Activated naive CD4-positive, alpha-beta T cell treated with anti-CD3 and anti-CD28 coated beads for 36 hours (primary cell): Measurements from ENCODE around the gene TOM1L2. TPM values are rescaled to one million over a fixed set of nuclear protein-coding genes. Genes with fewer than 3 reads are reported as not detected.

Experiments used
- CTCF ChIA-PET: fragments of 350-600 bp; sonication (Branson Sonifier 250); formaldehyde crosslinking; loops from one replicate; lab custom pipeline; 2021; ENCODE audit warnings: antibody characterized with exemption; lab: Charles Lee
- DNase-seq: peaks from one replicate; pipeline ENCODE4 v3.0.0-alpha.2; 2020
- H3K27ac Mint-ChIP-seq: one replicate; pipeline ENCODE4 v1.8.0; 2021; ENCODE audit warnings: mild to moderate bottlenecking, mixed read lengths
- H3K27me3 Mint-ChIP-seq: one replicate; pipeline ENCODE4 v1.8.0; 2021; ENCODE audit warnings: low read depth, mixed read lengths
- H3K36me3 Mint-ChIP-seq: one replicate; pipeline ENCODE4 v1.8.0; 2021; ENCODE audit warnings: low read depth, mixed read lengths
- H3K4me1 Mint-ChIP-seq: one replicate; pipeline ENCODE4 v1.8.0; 2021; ENCODE audit warnings: low read depth, mixed read lengths
- H3K4me3 Mint-ChIP-seq: one replicate; pipeline ENCODE4 v1.8.0; 2021; ENCODE audit warnings: mild to moderate bottlenecking, moderate library complexity, mixed read lengths
- H3K9me3 Mint-ChIP-seq: one replicate; pipeline ENCODE4 v1.8.0; 2021; ENCODE audit warnings: mixed read lengths
- intact Hi-C: fragments of 100-400 bp; cut with micrococcal nuclease; formaldehyde crosslinking; loops from one replicate; pipeline ENCODE4 v1.15.1; 2023
- total RNA-seq, 2 experiments: library from RNA; stranded (reverse); gene quantifications; one replicate each; pipeline ENCODE4 v1.2.3, GENCODE V29; 2021

The TOM1L2 gene
- total RNA-seq, 2 experiments from 2014 or later = 9.8 to 9.9 TPM

DNA sequence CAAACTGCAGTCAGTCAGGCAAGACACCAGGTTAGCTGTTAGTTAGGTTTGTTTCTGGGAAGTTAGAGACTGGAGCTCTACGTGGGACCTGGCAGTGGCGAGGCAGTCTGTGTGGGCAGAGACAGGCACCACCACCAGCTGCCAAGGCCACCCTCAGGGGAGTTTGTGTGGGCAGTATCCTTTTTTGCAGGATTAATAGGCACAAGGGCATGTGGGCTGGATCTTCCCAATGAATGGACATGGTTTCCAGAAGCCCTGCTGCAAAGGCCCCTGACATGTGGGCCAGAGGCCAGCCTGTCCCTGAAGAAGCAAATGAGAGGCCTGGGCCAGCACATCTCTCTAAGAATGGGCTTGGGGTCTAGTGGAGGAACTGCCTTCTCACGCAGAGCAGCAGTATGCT, 116.2 kb downstream of the TOM1L2 start:
- H3K4me1 Mint-ChIP-seq = peaks cover 53% of the 10 kb centered on the region
- H3K27ac Mint-ChIP-seq = no peak overlapping the region
- no peaks in the 10 kb centered on the region for H3K36me3 Mint-ChIP-seq
- intact Hi-C loops = loop anchor here (2.0 to 10.0 kb wide), 2 partner anchors 63 to 681 kb away; no protein-coding TSS in a partner anchor
- no peaks in the 10 kb centered on the region for H3K27me3 Mint-ChIP-seq
- H3K9me3 Mint-ChIP-seq = no peaks in the 10 kb centered on the region
- no peak overlapping the region for H3K4me3 Mint-ChIP-seq
- CTCF ChIA-PET = interaction anchor here (0.6 to 6.1 kb wide), 7 partner anchors 21 to 173 kb away, joined by 3 to 55 read pairs (median 9); partner anchors contain the start of gene SREBF1
- DNase-seq = no peak

DNA sequence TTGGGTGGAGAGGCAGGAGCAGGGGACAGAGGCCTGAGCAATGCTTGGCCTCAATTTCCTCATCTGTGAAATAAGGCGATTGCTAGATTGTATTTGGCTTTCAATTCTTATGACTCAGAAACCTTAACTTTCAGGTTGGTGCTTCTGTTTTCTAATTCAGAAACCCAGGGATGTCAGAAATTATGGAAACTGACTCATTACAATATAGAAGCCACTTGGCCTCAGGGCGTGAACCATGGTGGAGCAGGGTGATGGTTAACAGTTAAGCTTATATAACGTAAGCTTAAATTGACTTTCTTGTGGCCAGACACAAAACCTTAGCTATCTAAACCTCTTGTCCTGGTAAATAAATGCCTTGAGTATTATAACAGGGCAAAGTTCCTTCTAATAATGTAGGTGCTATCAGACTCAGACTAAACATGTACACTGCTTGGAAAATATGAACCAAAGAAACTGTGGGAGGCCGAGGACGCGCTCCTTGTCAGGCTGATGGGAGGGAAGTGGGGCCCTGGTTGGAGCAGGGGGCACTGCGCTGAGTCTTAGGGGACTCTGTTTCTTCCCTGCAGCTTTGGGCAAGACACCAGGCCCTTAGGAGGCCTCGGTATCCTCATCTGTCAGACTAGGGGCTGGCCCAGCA, 118.3 kb downstream of the TOM1L2 start:
- Mint-ChIP-seq H3K4me3 (peak overlapping the region; percentile 46), H3K27me3 (no peaks in the 10 kb centered on the region), H3K27ac (peak overlapping the region; percentile 90), H3K4me1 (peaks cover 71% of the 10 kb centered on the region), H3K9me3 (no peaks in the 10 kb centered on the region), H3K36me3 (no peaks in the 10 kb centered on the region)
- intact Hi-C loops = loop anchor here (1.0 to 10.0 kb wide), 5 partner anchors 35 to 679 kb away; no protein-coding TSS in a partner anchor
- CTCF ChIA-PET = interaction anchor here (0.6 to 6.1 kb wide), 8 partner anchors 10 to 180 kb away, joined by 3 to 55 read pairs (median 10); partner anchors contain the start of genes RAI1 and SREBF1
- DNase-seq = peak; percentile 83

DNA sequence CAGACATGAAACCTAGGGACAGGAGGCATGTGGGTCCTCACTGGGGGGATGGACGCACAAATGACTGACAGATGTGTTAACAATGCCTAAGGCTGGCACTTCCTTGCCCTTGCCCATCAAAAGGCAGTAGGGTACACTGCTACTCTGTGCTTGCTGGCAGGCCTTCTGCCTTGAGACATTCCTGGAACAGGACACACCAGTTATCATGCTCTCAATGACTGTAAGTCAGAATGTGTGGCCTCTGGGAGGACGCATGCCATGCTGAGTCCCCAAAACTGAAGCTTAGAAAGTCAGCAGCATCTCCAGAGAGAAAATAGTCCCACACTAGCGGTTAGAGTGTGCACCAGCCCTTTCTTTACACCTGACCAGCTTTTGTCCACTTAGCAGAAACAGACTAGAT, 119.3 kb downstream of the TOM1L2 start:
- H3K36me3 Mint-ChIP-seq = no peaks in the 10 kb centered on the region
- no peaks in the 10 kb centered on the region for H3K9me3 Mint-ChIP-seq
- intact Hi-C loops = loop anchor here (1.0 to 10.0 kb wide), 2 partner anchors 34 to 678 kb away; no protein-coding TSS in a partner anchor
- CTCF ChIA-PET = interaction anchor here (2.9 to 6.1 kb wide), 4 partner anchors 14 to 40 kb away, joined by 10 to 55 read pairs (median 28); partner anchors contain the start of gene SREBF1
- no peak overlapping the region for H3K4me3 Mint-ChIP-seq
- peaks cover 81% of the 10 kb centered on the region for H3K4me1 Mint-ChIP-seq
- no peaks in the 10 kb centered on the region for H3K27me3 Mint-ChIP-seq
- H3K27ac Mint-ChIP-seq = peak overlapping the region; percentile 56
- DNase-seq = no peak

DNA sequence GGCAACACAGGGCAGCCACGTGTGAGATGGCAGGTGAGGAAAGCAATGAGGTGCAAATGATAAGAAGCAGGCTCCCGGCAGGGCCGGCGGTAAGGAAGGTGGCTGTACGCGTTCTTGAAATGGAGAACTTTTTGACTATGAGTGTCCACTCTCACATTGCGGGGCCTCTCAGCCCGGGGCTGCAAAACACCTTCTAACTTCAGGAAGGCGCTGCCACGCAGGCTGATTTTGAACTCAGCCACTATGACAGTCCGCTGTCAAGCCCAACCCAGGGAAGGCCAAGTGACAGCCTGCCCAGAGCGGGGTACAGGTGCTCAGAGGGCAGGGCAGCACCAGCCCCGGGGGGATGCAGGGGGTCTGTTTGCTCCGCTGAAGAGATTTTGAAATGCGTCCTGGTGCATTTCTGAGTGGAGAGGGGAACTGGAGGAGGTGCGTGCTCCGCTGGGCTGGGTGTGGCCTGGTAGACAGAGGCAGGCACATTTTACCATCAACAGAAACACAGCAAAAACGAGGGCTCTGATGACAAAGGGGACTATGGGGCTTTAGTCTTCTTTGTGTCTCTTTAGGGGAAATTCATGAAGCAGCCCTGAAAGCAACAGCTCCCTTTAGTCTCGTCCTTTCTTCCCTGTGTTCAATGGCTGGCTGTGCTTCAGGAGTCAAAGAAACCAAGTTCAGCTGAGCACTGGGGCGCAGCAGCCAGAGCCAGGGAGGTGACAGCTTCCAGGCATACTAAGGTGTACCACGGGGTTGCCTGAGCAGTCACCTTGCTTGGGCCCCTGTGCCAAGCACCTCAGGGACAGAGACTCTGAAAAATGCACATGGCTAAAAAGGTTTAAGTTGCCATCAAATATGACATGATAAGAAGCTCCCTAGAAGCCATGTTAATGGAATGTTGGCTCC, 120.8 kb downstream of the TOM1L2 start:
- Mint-ChIP-seq H3K4me3 (no peak overlapping the region), H3K9me3 (no peaks in the 10 kb centered on the region), H3K27me3 (no peaks in the 10 kb centered on the region), H3K27ac (peak overlapping the region; percentile 95), H3K36me3 (no peaks in the 10 kb centered on the region), H3K4me1 (peaks cover 89% of the 10 kb centered on the region)
- intact Hi-C loops = loop anchor here (2.0 to 10.0 kb wide), 2 partner anchors 17 to 677 kb away; no protein-coding TSS in a partner anchor
- CTCF ChIA-PET = interaction anchor here (0.7 to 2.9 kb wide), 7 partner anchors 10 to 67 kb away, joined by 3 to 14 read pairs (median 4); partner anchors contain the start of gene SREBF1
- DNase-seq = peak; percentile 42

DNA sequence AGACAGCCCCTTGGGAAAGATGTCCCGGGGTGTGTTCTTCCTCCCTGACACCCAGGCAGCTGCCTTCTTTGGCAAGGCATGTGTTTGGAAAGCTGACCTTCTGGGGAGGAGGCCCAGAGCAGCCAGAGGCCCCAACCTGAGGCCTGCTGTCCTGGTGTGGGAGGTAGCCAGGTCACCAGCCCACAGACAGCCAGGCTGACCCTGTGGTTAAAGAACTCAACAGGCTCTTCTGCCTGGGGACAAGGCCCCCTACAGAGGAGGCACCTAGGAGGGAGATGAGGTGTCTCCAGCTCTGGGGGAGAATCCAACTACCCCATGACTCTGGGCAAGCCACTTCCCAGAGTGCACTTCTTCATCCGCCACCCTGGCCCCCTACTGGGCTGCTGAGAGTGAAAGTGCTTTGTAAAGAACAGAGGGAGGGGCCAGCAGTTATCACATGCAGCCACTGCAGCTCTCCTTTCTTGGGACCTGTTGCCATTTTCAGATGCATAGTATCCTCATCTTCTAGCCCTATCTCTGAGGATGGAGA, 122.3 kb downstream of the TOM1L2 start:
- peaks cover 78% of the 10 kb centered on the region for H3K4me1 Mint-ChIP-seq
- H3K4me3 Mint-ChIP-seq = peak overlapping the region; percentile 41
- no peaks in the 10 kb centered on the region for H3K36me3 Mint-ChIP-seq
- H3K27ac Mint-ChIP-seq = peak overlapping the region; percentile 95
- CTCF ChIA-PET = interaction anchor here (0.7 to 2.0 kb wide), 11 partner anchors 9 to 544 kb away, joined by 3 to 13 read pairs (median 4); partner anchors contain the start of gene SREBF1
- H3K27me3 Mint-ChIP-seq = no peaks in the 10 kb centered on the region
- no peaks in the 10 kb centered on the region for H3K9me3 Mint-ChIP-seq
- DNase-seq = peak; percentile 94
- intact Hi-C loops = loop anchor here (1.0 to 10.0 kb wide), 6 partner anchors 12 to 675 kb away; partner anchors contain the start of genes DRC3 and TOM1L2

DNA sequence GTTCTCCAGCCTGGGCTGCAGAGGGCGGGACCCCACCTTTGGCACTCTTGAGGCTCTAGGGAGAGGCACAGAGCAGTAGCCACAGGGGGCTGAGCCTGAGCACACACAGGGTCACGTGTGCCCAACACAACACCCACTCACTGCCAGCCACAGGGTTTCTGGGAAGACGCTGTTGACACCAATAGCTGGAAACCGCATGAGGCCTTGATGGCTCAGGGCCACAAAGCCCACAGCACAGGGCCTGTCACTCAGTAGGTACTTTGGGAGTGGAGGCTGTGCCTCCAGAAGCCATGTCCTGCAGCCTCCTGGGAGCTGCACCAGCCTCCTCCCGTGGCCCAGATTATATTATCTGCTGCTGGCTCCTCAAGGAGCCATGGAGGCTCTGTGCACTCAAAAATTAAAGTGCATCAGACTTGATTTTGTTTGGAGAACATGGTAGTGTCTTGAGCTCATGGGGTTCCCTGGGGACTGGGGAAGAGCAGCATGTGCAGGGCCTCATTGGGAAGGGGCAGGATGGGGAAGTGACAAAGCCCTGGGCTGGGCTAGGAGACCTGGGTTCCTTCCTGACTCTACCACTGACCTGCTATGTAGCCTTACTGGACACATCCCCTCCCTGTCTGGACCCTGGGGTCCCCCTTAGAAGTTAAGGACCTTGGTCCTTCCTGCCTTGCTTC, 122.9 kb downstream of the TOM1L2 start:
- Mint-ChIP-seq H3K27ac (peak overlapping the region; percentile 95), H3K27me3 (no peaks in the 10 kb centered on the region), H3K9me3 (no peaks in the 10 kb centered on the region), H3K4me3 (peak overlapping the region; percentile 56), H3K36me3 (no peaks in the 10 kb centered on the region), H3K4me1 (peaks cover 73% of the 10 kb centered on the region)
- intact Hi-C loops = loop anchor here (1.0 kb wide), 2 partner anchors 11 to 25 kb away; no protein-coding TSS in a partner anchor
- CTCF ChIA-PET = interaction anchor here (0.9 to 2.0 kb wide), 11 partner anchors 8 to 48 kb away, joined by 3 to 13 read pairs (median 4); partner anchors contain the start of gene SREBF1
- peak; percentile 96 for DNase-seq

DNA sequence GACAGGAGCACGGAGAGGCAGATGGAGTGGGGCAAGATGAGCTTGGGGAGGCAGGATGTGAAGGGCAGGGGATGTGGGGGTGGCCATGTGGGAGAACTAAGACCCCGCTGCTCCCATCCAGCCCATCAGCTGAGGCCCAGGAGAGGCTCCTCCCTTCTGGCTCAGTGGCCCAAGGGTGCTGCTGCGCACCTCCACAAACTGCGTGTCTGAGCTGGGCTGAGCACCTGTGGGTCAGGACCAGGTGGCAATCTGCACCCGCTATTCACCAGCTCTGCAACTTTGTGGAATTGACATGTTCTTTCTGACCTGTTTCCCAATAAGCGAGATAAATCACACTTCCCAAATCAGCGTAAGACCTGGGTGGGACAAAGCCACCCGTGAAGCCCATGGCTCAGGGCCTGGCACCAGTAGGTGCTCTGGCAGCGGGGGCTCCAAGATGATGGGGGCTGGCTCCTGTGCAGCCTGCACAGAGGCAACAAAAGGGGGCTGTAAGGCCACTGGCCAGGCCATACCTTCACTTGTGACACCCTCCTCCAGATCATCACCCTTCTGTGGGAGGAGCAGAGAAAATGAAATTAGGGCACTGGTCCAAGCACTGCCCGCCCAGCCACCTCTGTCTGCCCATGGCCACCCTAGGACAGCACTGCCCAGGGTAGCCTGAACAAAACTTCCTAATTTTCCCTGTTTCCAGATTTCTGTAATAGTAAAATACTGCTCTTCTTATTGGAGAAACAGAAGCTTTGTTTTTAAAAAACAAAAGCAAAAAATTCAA, 123.7 kb downstream of the TOM1L2 start:
- DNase-seq = no peak
- H3K9me3 Mint-ChIP-seq = no peaks in the 10 kb centered on the region
- H3K27me3 Mint-ChIP-seq = no peaks in the 10 kb centered on the region
- peaks cover 65% of the 10 kb centered on the region for H3K4me1 Mint-ChIP-seq
- H3K4me3 Mint-ChIP-seq = no peak overlapping the region
- intact Hi-C loops = loop anchor here (1.0 kb wide), 2 partner anchors 10 to 24 kb away; no protein-coding TSS in a partner anchor
- peak overlapping the region; percentile 95 for H3K27ac Mint-ChIP-seq
- CTCF ChIA-PET = interaction anchor here (0.6 to 2.0 kb wide), 8 partner anchors 8 to 64 kb away, joined by 3 to 13 read pairs (median 5); partner anchors contain the start of gene SREBF1
- no peaks in the 10 kb centered on the region for H3K36me3 Mint-ChIP-seq

DNA sequence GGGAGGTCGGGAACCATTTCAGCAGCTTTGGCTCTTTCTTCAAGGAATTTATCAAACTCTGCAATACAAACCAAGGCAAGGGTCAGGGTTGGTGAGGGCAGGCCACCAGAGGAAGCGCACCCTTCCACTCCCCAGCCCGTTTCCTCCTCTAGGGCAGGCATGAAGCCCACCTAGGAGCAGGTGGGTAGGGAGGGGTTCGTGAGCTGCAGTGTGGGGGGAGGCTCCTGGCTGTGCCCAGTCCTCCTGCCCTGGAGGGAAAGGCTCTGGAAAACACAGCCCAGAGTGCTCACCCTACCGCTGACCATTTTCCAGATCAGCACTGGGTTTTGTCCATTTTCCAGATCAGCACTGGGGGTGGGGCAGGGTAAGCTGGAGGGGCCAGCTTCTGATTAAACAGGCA, 124.5 kb downstream of the TOM1L2 start:
- Mint-ChIP-seq H3K4me3 (no peak overlapping the region), H3K9me3 (no peaks in the 10 kb centered on the region), H3K27ac (no peak overlapping the region), H3K36me3 (no peaks in the 10 kb centered on the region), H3K27me3 (no peaks in the 10 kb centered on the region), H3K4me1 (peaks cover 58% of the 10 kb centered on the region)
- no peak for DNase-seq
- CTCF ChIA-PET = interaction anchor here (0.6 to 2.0 kb wide), 5 partner anchors 10 to 63 kb away, joined by 3 to 7 read pairs (median 6); partner anchors contain the start of gene SREBF1
- intact Hi-C loops = no loop called here

DNA sequence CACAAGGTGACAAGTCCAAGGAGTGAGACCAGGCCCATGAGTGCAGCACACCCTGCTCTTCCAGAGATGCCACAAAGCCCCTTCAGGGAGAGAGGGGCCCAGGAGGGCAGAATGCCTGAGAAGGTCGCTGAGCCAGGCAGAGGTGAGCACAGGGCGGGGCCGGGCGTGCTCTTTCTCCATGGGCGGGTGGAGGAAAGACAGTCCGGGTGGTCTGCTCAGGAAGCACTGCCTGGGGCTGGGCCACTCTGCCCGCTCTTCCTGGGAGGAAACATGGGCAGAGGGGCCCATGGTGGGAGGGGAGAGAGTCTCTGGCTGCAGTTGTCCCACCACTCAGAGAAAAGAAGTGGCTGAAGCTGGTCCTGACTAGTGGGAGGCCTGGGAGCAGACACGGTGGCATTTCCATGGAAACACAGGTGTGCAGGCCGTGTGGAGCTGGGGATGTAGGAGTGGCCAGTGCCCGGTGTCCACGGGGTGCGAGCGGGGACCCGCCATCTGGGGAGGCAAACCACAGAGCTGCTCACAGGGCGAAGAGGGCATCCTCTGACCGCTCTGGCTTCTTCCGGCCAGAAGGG, 125.0 kb downstream of the TOM1L2 start:
- DNase-seq = no peak
- CTCF ChIA-PET = interaction anchor here (1.2 to 2.0 kb wide), 3 partner anchors 9 to 13 kb away, joined by 3 to 7 read pairs (median 7); partner anchors contain the start of gene SREBF1
- Mint-ChIP-seq H3K36me3 (no peaks in the 10 kb centered on the region), H3K9me3 (no peaks in the 10 kb centered on the region), H3K4me3 (no peak overlapping the region), H3K27me3 (no peaks in the 10 kb centered on the region), H3K27ac (no peak overlapping the region), H3K4me1 (peaks cover 54% of the 10 kb centered on the region)
- intact Hi-C loops = no loop called here

DNA sequence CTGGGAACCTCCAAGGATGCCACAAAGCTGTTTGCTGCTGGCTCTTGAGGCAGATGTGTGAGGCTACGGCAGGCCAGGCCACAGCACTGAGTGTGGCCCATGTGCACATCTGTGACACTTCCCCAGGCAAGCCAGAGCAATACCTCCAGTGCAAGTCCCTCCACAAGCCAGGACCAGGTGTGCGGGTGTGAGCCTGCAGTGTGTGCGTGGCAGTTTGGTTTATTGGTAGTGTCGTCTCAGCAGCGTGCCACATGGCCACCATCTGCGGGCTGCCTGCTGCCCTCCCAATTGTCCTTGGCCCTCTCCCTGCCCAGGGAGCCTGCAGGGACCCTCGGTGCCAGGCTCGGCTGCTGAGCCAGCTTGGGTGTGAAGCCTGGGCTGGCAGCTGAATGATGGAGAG, 125.6 kb downstream of the TOM1L2 start:
- intact Hi-C loops = no loop called here
- no peaks in the 10 kb centered on the region for H3K9me3 Mint-ChIP-seq
- H3K36me3 Mint-ChIP-seq = no peaks in the 10 kb centered on the region
- DNase-seq = no peak
- H3K4me3 Mint-ChIP-seq = no peak overlapping the region
- H3K4me1 Mint-ChIP-seq = peaks cover 49% of the 10 kb centered on the region
- H3K27ac Mint-ChIP-seq = no peak overlapping the region
- CTCF ChIA-PET = no interaction called here
- H3K27me3 Mint-ChIP-seq = no peaks in the 10 kb centered on the region
